Kidney glomerular epithelial cell (primary cell): ENCODE results near the gene PDE6G.

Experiments used
- DNase-seq: peaks from one replicate; lab custom pipeline; 2025; lab: John Stamatoyannopoulos, UW

Gene PDE6G

DNA sequence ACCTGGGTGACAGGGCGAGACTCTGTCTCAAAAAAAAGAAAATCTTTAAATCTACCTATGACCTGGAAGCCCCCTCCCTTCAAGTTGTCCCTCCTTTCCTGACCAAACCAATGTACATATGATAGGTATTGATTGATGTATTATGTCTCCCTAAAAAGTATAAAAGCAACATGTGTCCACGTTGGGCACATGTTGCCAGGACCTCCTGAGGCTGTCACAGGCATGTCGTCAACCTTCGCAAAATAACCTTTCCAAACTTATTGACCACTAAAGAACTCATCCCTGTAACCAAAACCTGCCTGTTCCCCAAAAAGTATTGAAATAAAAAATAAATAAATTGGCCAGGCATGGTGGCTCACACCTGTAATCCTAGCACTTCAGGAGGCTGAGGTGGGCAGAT lies 5.7 kb upstream of the PDE6G start:
- no peak for DNase-seq

GRCh38 chr17:81660441-81660840 lies 4.1 kb upstream of the PDE6G start:
- no peak for DNase-seq

GRCh38 chr17:81659038-81659437 lies 2.7 kb upstream of the PDE6G start:
- DNase-seq: no peak

DNA sequence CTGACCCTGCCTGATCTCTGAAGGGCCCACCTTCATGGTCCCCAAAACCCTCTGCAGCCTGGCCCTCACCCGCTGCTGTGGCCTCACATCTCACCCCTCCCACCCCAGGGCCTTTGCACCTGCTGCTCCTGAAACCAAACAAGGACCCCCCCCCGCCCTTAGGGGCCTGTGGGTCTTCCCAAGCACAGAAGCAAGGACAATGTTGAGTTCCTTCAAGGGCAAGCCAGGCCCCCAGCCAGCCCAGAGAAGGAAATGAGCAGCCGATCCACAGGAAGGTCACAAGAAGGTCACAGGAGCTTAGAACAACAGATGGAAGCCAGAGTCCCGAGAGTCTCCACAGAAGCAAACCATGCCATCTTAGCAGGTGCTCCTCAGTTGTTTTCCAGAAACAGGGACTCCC lies 493 bp upstream of the PDE6G start:
- DNase-seq: no peak

GRCh38 chr17:81655378-81656117 lies 794 bp downstream of the PDE6G start:
- DNase-seq: no peak

DNA sequence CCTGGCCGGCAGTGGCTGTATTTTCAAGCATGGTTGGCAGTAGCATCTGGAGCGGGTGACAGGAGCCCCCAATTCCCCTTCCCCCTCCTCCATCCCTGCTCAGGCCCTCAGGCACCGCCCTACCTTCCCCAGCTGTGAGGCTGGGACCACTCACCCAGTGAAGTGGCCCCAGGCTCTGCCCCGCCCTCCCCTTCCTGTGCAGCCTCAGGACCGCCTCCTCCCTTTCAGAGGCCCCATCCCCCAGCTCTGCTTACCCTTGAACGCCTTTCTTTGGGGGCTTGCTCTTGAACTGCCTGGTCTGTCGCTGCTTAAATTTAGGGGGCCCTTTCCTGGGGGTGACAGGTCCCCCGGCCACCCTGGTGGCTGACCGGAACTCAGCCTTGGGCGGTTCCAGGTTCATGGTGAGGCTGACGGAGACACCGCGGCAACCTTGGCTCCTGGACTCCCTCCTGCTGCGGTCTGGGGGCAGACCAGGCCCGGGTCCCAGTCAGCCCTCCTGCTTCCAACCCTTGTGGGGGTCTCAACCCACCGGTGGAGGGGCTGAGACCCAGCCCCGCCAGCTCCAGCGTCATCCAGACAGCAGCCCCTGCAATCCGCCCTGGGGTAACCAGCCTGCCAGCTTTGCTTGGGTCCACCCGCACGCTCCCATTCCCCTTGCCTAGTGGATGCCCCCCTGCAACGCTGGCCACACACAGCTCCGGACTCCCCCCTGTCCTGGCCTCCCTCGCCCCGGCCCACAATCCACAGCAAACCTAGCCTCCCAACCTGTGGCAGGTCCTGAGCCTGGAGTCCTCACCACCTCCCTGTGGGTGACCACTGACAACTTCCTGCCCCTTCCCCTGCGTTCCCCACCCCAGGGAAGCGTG lies 3.2 kb downstream of the PDE6G start:
- no peak for DNase-seq

DNA sequence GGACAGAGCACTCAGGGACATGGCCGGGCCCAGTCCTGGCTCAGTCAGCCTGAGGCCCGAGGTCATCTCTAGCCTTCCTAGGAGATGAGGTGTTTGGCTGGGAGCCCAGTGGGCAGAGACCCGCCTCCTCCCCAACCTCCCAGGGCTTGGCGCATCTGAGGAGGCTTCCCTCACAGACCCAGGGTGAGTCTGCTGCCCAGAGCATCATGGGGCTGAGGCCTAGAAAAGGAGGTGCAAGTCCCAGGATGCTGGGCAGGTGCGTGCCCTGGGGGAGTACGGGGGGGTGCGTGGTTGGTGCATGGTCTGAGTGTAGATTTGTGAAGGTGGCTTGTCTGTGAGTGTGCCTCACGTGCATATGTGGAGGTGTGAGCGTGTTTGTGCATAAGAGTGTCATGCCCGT lies 4.7 kb downstream of the PDE6G start:
- DNase-seq: peak; percentile 35

DNA sequence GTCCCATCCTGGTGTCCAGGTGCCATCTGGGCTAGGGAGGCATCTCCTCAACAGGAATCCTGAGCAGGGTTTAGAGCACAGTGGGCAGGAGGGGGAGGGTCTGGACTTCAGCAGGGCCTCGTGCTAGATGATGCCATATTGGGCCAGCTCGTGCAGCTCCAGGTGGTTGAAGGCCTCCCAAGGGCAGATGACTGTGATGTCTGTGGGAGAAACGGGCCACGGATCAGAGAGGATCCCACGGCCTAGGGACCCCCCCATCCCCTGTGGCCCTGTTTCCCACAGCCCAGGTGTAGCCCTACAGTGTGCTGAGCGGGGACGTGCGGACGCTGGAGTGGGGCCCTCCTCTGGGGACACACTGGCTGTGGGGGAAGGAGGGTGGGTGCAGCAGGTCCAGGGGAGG lies 5.4 kb downstream of the PDE6G start:
- no peak for DNase-seq

GRCh38 chr17:81648707-81649085 lies 7.6 kb downstream of the PDE6G start:
- DNase-seq: no peak

DNA sequence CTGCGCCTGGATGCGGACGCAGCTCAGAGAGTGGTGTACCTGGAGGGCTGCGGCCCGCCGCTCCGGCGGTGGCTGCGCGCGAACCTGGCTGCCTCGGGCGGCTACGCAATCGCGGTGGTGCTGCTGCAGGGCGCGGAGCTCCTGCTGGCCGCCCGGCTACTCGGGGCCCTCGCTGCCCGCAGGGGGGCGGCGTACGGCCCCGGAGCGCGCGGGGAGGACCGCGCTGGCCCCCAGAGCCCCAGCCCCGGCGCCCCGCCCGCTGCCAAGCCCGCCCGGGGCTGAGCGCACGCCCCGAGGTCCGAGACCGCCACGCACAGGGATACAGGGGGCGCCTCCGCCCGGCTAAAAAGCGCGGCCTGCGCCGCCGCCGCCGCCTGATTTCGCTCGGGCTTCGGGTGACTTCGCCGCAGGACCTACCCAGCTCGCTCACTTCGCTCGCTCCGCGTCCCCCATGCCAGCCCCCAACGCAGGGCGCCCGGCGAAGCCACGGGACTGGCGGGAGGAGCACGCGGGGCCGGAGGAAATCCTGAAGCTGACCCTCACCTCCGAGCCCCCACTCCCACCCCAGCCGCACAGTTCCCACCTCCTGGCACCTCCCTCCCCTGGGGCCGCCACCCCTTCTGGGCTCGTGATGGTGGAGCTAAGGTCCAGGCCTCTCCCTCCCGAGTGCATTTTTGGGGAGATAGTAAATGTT lies 8.2 kb downstream of the PDE6G start:
- no peak for DNase-seq

DNA sequence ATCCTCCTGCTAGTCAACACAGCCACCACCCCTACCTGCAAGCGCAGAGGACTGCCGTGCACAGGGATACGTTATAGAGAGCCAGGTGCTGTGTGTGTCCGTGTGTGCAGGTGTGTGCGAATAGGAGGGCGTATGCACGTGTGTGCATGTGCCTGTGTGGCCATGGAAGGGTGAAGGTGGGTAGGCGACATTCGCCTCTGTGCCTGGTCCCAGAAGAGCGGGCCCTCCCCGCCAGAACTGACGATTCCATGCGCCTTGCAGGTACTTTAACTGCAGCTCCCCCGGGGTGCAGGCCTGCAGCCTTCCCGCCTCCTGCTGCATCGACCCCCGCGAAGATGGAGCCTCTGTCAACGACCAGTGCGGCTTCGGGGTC lies 8.7 kb downstream of the PDE6G start:
- no peak for DNase-seq

GRCh38 chr17:81646869-81647600 lies 9.3 kb downstream of the PDE6G start:
- no peak for DNase-seq

GRCh38 chr17:81644976-81645952 lies 11.1 kb downstream of the PDE6G start:
- no peak for DNase-seq

DNA sequence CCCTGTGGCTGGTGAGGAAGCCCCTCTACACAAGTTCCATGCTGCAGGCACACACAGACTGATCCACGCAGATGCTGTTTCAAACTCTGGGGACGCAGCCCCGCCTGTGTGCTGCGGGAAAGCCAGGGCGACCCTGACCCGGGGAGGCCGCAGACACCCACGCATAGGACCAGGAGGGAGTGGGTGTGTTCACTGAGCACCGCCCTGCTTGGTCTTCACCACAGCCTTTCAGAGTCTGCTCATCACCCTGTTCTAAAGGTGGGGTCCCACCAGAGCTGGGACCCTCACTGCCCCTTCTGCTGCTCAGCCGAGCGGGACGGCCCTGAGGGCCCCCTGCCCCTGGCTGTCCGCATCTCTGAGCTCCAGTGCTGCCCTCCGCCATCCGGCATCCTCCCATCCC lies 11.8 kb downstream of the PDE6G start:
- no peak for DNase-seq

DNA sequence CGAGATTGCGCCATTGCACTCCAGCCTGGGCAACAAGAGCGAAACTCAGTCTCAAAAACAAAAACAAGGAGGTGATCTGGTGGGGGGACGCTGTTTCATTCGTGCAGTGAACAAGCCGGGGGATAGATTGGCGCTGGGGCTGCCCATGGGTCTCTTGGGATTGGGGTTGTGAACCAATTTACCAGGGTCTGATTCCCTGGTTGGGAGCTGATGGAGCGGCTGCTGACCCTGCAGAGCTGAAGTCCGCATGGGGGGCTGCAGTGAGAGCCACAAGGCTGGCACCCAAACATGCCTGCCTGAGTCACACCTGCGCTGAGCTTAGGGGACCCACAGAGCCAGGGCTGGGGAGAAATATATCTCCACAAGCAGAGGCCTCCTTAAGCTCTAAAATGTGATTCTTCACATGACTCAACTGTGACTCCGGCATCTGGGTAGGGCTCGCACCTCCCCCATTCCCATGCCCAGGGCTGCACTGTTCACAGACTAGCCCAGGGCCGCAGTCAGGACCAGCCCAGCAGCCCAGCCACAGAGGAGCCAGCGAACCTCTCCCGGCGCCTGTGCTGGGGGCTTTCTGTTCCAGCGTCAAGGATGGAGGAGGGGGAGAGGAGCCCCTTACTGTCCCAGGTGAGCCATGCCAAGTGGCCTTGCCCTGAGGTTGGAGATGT lies 14.4 kb downstream of the PDE6G start:
- no peak for DNase-seq

- DNase-seq: no peak
Measured at GRCh38 chr17:81640011-81640410, 16.3 kb downstream of the PDE6G start.

DNA sequence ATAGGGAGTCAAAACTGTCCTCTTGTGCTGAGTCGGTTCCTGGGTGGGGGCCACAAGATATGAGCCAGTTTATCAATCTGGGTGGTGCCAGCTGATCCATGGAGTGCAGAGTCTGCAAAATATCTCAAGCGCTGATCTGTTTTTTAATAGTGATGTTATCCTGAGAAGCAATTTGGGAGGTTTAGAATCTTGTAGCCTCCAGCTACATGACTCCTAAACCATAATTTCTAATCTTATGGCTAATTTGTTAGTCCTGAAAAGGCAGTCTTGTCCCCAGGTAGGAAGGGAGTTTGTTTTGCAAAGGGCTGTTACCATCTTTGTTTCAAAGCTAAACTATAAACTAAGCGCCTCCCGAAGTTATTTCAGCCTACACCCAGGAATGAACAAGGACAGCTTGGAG lies 17.7 kb downstream of the PDE6G start:
- DNase-seq: no peak

DNA sequence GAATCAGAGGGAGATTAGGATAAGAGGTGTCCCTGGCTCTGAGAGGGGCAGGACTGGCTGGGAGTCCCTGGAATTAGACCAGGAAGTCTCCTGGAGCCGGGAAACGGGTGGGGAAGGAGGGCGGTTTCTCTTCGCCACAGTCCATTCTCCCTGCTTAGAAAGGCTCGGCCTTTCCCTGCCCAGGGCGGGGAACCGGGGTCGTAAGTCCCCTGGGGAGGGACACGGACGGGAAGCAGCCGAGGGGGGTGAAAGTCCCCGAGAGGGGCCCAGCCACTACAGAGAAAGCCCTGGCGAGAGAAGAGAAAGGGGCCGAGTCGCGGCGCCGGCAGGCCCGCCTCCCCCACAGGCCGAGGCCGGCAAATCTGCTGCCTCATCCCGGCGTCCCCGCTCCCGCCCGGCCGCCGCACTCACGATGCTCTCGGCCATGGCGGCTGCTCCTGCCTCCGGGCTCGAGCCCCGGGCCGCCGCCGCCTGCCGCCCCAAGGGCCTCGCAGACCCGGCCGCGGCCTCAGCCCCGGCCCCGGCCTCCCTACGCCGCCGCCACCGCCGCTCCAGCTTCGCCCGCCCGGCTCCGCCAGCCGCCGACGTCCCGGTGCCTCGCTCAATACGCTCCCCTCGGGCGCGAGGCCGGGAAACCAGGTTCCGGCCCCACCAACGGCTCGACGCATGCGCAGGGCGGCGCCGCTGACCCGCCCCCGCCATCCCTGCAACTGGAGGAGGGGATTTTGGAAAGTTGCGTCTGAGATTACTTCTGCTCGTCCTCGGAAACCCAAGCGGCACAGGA lies 19.6 kb downstream of the PDE6G start, which contains the start of the genes NPLOC4 and TSPAN10:
TSS of gene NPLOC4 (minus strand) at position 608 of the 784 bp plus-strand sequence. CDS start at position 426, 182 bp downstream.
TSS of gene TSPAN10 (plus strand) at position 692 of the 784 bp plus-strand sequence. CDS start 5,217 bp downstream, outside the sequence.
- DNase-seq: peak; percentile 72

GRCh38 chr17:81635973-81636504 lies 20.3 kb downstream of the PDE6G start:
- no peak for DNase-seq
